ENCODE results near the gene USP49. TPM values are rescaled to one million over a fixed set of nuclear protein-coding genes. Genes with fewer than 3 reads are reported as not detected.

USP49 gene
- total RNA-seq, 1 experiment from 2014 or later: 2.3 TPM

- no peaks in the 10 kb centered on the region for H4K20me1 ChIP-seq (ENCODE audit: low read length)
- ATAC-seq: no peak
- H3K27ac ChIP-seq (ENCODE audit: low read length): no peak overlapping the region
- CTCF ChIA-PET: no interaction called here
- H3K9me2 ChIP-seq (replicated peaks; ENCODE audit: low read length): no peaks in the 10 kb centered on the region
- H3K36me3 ChIP-seq (ENCODE audit: low read depth, low read length): peaks cover 18% of the 10 kb centered on the region
- POLR2A ChIA-PET (ENCODE audit: unreplicated experiment): no interaction called here
- no peak for TF ChIP-seq EZH2phosphoT487 (IDR thresholded peaks at IDR 0.05; ENCODE audit: borderline replicate concordance, low read length)
- TF ChIP-seq EZH2 (IDR thresholded peaks at IDR 0.05; ENCODE audit: low read length, unreplicated experiment): no peak
- no peak for TF ChIP-seq CTCF (conservative IDR thresholded peaks at IDR 0.05; ENCODE audit: low read depth, low read length)
- no peak overlapping the region for H2AFZ ChIP-seq (ENCODE audit: low read length)
- no peak for DNase-seq
- H3K9me3 ChIP-seq (ENCODE audit: low read length): no peaks in the 10 kb centered on the region
- BruUV-seq (replicated peaks): no TSS peak
- peaks cover 23% of the 10 kb centered on the region for H3K4me1 ChIP-seq (ENCODE audit: insufficient read depth, low read length)
- no peak overlapping the region for H3K4me2 ChIP-seq (ENCODE audit: low read length)
- H3K79me2 ChIP-seq (ENCODE audit: low read length): peaks cover 57% of the 10 kb centered on the region
- H3K9ac ChIP-seq (ENCODE audit: low read length): no peak overlapping the region
- H3K27me3 ChIP-seq (ENCODE audit: low read length): no peaks in the 10 kb centered on the region
- intact Hi-C loops (cut with micrococcal nuclease): no loop called here
- H3F3A ChIP-seq (ENCODE audit: low read length, unreplicated experiment): peaks cover 4% of the 10 kb centered on the region
- no peak overlapping the region for H3K4me3 ChIP-seq (ENCODE audit: low read length)
Measured at GRCh38 chr6:41914869-41915530, 19.8 kb upstream of the USP49 start.

GRCh38 chr6:41914343-41914742, 19.2 kb upstream of the USP49 start:
- Histone ChIP-seq H3K27ac (ENCODE audit: low read length) (no peak overlapping the region), H3K4me1 (ENCODE audit: insufficient read depth, low read length) (peaks cover 16% of the 10 kb centered on the region), H3K4me2 (ENCODE audit: low read length) (no peak overlapping the region), H2AFZ (ENCODE audit: low read length) (no peak overlapping the region), H3K9me2 (replicated peaks; ENCODE audit: low read length) (no peaks in the 10 kb centered on the region), H3K9me3 (ENCODE audit: low read length) (no peaks in the 10 kb centered on the region), H4K20me1 (ENCODE audit: low read length) (no peaks in the 10 kb centered on the region), H3K4me3 (ENCODE audit: low read length) (no peak overlapping the region), H3K27me3 (ENCODE audit: low read length) (no peaks in the 10 kb centered on the region), H3K9ac (ENCODE audit: low read length) (no peak overlapping the region), H3F3A (ENCODE audit: low read length, unreplicated experiment) (peaks cover 4% of the 10 kb centered on the region), H3K36me3 (ENCODE audit: low read depth, low read length) (peaks cover 18% of the 10 kb centered on the region), H3K79me2 (ENCODE audit: low read length) (peaks cover 50% of the 10 kb centered on the region)
- ChIA-PET CTCF (no interaction called here), POLR2A (ENCODE audit: unreplicated experiment) (no interaction called here)
- intact Hi-C loops (cut with micrococcal nuclease): no loop called here
- no peak for TF ChIP-seq EZH2 (IDR thresholded peaks at IDR 0.05; ENCODE audit: low read length, unreplicated experiment)
- ATAC-seq (no peak), DNase-seq (no peak)
- no TSS peak for BruUV-seq (replicated peaks)

- CTCF ChIA-PET: no interaction called here
- TF ChIP-seq EZH2 (IDR thresholded peaks at IDR 0.05; ENCODE audit: low read length, unreplicated experiment): no peak
- no peak for TF ChIP-seq EZH2phosphoT487 (IDR thresholded peaks at IDR 0.05; ENCODE audit: borderline replicate concordance, low read length)
- no peak for TF ChIP-seq CTCF (conservative IDR thresholded peaks at IDR 0.05; ENCODE audit: low read depth, low read length)
Measured at GRCh38 chr6:41909727-41910126, 14.6 kb upstream of the USP49 start.

More at GRCh38 chr6:41909727-41910126, 14.6 kb upstream of the USP49 start:
- no peak for DNase-seq
- no peak overlapping the region for H3K9ac ChIP-seq (ENCODE audit: low read length)
- no peaks in the 10 kb centered on the region for H3F3A ChIP-seq (ENCODE audit: low read length, unreplicated experiment)
- intact Hi-C loops (cut with micrococcal nuclease): no loop called here
- H3K4me3 ChIP-seq (ENCODE audit: low read length): no peak overlapping the region
- peaks cover 40% of the 10 kb centered on the region for H3K36me3 ChIP-seq (ENCODE audit: low read depth, low read length)
- POLR2A ChIA-PET (ENCODE audit: unreplicated experiment): no interaction called here
- no peaks in the 10 kb centered on the region for H3K9me3 ChIP-seq (ENCODE audit: low read length)
- H3K27ac ChIP-seq (ENCODE audit: low read length): no peak overlapping the region
- H3K79me2 ChIP-seq (ENCODE audit: low read length): peaks cover 19% of the 10 kb centered on the region
- H3K9me2 ChIP-seq (replicated peaks; ENCODE audit: low read length): no peaks in the 10 kb centered on the region
- no peak overlapping the region for H3K4me2 ChIP-seq (ENCODE audit: low read length)
- no TSS peak for BruUV-seq (replicated peaks)
- no peak for ATAC-seq
- H3K27me3 ChIP-seq (ENCODE audit: low read length): no peaks in the 10 kb centered on the region
- H3K4me1 ChIP-seq (ENCODE audit: insufficient read depth, low read length): no peaks in the 10 kb centered on the region
- no peak overlapping the region for H2AFZ ChIP-seq (ENCODE audit: low read length)
- no peaks in the 10 kb centered on the region for H4K20me1 ChIP-seq (ENCODE audit: low read length)

All from PC-3 (cell line).